ENCODE data around the gene MITF.
A peak's percentile ranks its signal among the peaks of the same experiment; 100 is the strongest.
"Not testable (repeated sequence)": the region's sequence is repeated elsewhere in the genome, so short reads cannot be mapped to it uniquely, and the experiment has no call there.

MITF gene

DNA sequence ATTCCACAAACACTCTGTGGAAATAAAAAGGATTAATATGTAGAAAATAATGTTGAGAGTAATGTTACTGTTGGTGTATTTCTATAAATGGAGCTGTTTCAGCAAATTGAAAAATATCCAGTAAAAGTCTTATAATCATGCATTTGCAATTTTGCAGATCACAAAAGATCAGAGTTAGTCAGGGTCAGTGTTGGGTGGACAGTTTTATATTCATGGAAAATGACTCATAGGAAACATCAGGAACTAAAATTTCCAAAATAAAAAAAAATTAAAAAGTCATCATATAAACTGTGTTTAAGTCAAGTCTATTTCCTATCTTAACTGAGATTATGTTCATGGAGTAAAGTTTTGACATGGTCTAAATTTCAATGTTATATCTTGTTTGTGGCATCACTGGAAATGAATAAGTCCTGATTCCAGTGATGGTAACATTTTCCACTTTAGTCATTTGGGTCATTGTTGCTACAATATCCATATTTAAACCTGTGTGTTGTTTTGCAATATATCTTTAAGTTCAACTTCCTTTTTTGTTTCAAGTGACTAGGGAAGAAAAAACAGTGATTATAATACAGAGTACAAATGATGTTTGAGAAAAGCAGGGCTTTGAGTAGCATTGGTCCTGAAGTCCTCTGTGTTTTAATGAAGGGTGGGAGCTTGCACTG lies 37.8 kb downstream of the MITF start:
- Histone ChIP-seq H3K4me2 (ENCODE audit: low read length) (no peak overlapping the region), H3K9ac (ENCODE audit: low read depth, low read length) (no peak overlapping the region), H3K4me3 (ENCODE audit: low read length) (no peak overlapping the region), H3K36me3 (ENCODE audit: insufficient read depth, low read length) (no peaks in the 10 kb centered on the region), H3K9me3 (replicated peaks; ENCODE audit: low read length) (no peaks in the 10 kb centered on the region), H3K4me1 (ENCODE audit: control insufficient read depth, insufficient read depth, low read length) (peaks cover 14% of the 10 kb centered on the region), H3K27me3 (ENCODE audit: control insufficient read depth, insufficient read depth, low read length) (no peaks in the 10 kb centered on the region)

DNA sequence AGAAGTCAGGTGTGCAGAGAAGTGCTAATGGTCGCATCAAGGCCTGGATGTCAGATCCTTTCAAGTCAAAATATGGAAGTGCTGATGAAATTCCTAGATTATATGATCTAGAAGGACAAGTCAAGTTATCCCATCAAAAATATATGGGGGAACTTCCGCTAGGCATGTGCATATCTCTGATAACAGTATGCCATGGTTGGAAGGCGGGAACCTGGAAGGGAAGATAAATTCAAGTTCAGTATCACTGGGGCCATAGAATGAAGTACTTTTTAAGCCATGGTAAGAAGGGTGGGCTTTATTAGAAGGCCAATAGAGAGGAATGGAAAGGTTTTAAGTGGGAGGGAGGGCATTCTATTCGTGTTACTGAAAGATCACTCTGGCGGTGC lies 38.3 kb downstream of the MITF start:
- H3K4me1 ChIP-seq (ENCODE audit: control insufficient read depth, insufficient read depth, low read length): peaks cover 14% of the 10 kb centered on the region
- H3K9me3 ChIP-seq (replicated peaks; ENCODE audit: low read length): no peaks in the 10 kb centered on the region

DNA sequence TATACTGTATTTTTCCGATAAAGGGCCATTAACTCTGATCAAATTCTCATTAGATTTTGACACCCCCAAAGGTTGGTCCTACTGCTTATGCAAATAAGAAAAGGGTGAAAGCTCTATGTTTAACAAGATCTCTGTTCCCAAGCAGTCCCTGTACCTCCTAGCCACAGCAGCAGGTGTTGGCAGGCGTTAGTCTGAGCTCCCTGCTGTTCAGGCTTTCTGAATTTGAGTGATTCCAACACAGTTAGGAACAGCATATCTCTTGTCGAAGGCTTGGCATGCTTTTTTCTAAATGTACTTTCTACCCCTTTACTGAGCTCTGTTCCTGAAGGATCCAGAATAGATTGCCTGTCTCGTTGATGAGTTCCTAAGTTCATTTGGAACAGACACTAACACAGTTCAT lies 42.3 kb downstream of the MITF start:
- no peaks in the 10 kb centered on the region for H3K9me3 ChIP-seq (replicated peaks; ENCODE audit: low read length)
- no peak overlapping the region for H3K9ac ChIP-seq (ENCODE audit: low read depth, low read length)
- no peak overlapping the region for H3K4me3 ChIP-seq (ENCODE audit: low read length)
- H3K27me3 ChIP-seq (ENCODE audit: control insufficient read depth, insufficient read depth, low read length): no peaks in the 10 kb centered on the region
- no peaks in the 10 kb centered on the region for H3K36me3 ChIP-seq (ENCODE audit: insufficient read depth, low read length)
- H3K4me2 ChIP-seq (ENCODE audit: low read length): no peak overlapping the region
- peaks cover 34% of the 10 kb centered on the region for H3K4me1 ChIP-seq (ENCODE audit: control insufficient read depth, insufficient read depth, low read length)

More for the DNA sequence above, 38.3 kb downstream of the MITF start:
- Histone ChIP-seq H3K4me2 (ENCODE audit: low read length) (no peak overlapping the region), H3K9ac (ENCODE audit: low read depth, low read length) (no peak overlapping the region), H3K4me3 (ENCODE audit: low read length) (no peak overlapping the region), H3K27me3 (ENCODE audit: control insufficient read depth, insufficient read depth, low read length) (no peaks in the 10 kb centered on the region), H3K36me3 (ENCODE audit: insufficient read depth, low read length) (no peaks in the 10 kb centered on the region)

DNA sequence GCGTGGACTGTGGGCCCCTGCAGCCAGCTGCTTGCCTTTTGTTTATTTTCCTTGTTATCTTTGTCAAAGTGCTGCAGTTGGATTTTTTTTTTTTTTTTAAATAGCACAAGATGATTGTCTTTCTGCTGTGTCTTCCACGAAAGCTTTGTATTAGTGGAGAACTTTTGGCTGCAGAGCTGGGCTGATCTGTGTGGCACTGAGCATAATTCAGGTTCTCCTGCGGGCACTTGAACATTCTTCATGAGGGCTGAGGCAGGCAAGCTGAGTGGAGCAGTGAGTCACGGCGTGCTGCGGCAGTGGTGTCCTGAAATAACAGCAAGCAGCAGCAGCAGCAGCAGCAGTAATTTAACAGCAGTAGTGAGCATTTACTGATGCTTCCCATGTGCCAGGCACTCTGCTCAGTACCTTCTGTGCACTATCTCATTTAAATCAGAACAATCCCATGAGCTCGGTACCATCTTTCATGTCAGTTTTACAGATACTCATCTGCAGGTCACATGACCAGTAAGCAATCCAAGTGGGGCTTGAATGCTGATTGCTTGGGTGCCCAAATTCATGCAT lies 45.8 kb downstream of the MITF start:
- peak overlapping the region; percentile 16 for H3K4me3 ChIP-seq (ENCODE audit: low read length)
- peak overlapping the region; percentile 55 for H3K4me2 ChIP-seq (ENCODE audit: low read length)
- H3K4me1 ChIP-seq (ENCODE audit: control insufficient read depth, insufficient read depth, low read length): peaks cover 37% of the 10 kb centered on the region
- no peaks in the 10 kb centered on the region for H3K36me3 ChIP-seq (ENCODE audit: insufficient read depth, low read length)
- peak overlapping the region; percentile 32 for H3K9ac ChIP-seq (ENCODE audit: low read depth, low read length)
- H3K27me3 ChIP-seq (ENCODE audit: control insufficient read depth, insufficient read depth, low read length): no peaks in the 10 kb centered on the region
- no peaks in the 10 kb centered on the region for H3K9me3 ChIP-seq (replicated peaks; ENCODE audit: low read length)

DNA sequence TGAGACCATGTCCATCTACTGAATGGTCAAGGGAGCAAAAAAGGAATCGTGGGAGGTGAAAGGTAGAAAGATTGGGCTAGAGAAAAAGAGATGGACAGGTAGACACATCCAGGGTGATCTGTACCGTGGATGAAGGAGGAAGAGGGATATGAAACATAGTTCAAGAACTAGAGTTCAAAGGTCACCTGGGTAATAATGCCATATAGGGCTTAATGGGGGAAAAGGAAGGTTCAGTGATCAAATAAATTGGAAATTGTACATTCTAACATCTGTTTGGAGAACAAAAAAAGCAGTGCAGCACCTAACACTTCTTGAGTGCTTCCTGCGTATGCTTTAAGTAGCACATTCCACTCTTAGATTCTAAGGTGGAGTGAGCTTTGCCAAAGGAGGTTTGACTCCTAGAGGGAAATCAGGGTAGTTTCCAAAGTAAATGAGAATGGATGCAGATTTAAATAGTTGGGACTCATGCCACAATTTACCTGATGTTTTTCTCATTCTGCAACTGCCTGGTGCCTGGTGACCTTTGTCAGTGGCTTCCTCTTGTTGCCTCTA lies 46.6 kb downstream of the MITF start:
- no peak overlapping the region for H3K9ac ChIP-seq (ENCODE audit: low read depth, low read length)
- peaks cover 43% of the 10 kb centered on the region for H3K4me1 ChIP-seq (ENCODE audit: control insufficient read depth, insufficient read depth, low read length)
- H3K9me3 ChIP-seq (replicated peaks; ENCODE audit: low read length): no peaks in the 10 kb centered on the region
- no peaks in the 10 kb centered on the region for H3K36me3 ChIP-seq (ENCODE audit: insufficient read depth, low read length)
- no peak overlapping the region for H3K4me3 ChIP-seq (ENCODE audit: low read length)
- no peaks in the 10 kb centered on the region for H3K27me3 ChIP-seq (ENCODE audit: control insufficient read depth, insufficient read depth, low read length)
- peak overlapping the region; percentile 47 for H3K4me2 ChIP-seq (ENCODE audit: low read length)

DNA sequence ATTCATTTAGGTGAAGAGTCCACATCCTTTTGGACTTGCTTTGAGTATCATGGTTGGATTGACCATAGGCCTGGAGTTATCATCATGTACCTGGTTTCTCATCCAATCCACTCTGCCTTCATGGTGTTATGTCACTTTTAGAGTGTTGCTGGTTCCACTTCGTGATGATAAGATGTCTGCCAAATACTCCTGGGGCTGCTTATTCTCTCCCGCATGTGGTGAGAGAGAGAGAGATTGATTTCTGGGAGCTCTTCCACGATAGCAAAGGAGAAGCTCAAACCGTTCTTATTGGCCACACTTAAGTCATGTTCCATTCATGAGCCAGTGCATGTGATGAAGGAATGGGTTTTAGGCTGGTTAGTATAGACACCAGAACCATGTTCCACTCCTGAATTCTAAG lies 47.6 kb downstream of the MITF start:
- no peaks in the 10 kb centered on the region for H3K36me3 ChIP-seq (ENCODE audit: insufficient read depth, low read length)
- peaks cover 52% of the 10 kb centered on the region for H3K4me1 ChIP-seq (ENCODE audit: control insufficient read depth, insufficient read depth, low read length)
- H3K27me3 ChIP-seq (ENCODE audit: control insufficient read depth, insufficient read depth, low read length): no peaks in the 10 kb centered on the region
- H3K4me3 ChIP-seq (ENCODE audit: low read length): no peak overlapping the region
- H3K9ac ChIP-seq (ENCODE audit: low read depth, low read length): peak overlapping the region; percentile 46
- no peaks in the 10 kb centered on the region for H3K9me3 ChIP-seq (replicated peaks; ENCODE audit: low read length)
- H3K4me2 ChIP-seq (ENCODE audit: low read length): peak overlapping the region; percentile 76

DNA sequence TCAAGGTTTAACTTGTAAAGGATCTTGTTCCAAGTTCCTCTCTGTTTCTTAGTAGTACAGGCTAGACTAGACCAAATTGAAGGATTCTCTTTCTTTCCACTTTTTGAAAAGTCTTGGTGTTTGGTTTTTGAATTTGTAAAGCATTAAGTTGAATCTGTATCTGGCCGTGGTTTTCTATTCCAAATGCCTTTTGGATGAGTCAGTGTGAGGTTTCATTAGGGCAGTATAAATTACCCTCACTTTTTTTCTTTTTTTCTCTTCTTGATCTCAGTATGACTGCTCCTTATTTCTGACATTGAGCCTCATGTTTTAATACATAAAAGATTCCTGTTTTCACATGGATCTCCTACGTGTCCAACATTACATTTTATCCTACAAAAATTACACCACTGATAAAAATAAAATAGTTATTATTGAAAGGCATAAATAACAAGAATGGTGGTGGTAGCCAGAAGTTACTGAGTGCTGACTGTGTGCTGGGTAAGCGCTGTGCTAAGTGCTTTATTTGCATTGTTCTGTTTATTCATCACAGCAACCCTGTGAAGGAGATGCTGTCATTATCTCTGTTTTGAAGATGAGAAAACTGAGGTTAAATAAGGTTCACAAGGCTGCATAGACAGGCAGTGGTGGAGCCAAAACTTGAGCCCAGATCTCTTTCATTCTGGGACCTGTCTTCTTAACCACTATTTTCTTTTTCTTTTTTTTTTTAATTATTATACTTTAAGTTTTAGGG lies 48.3 kb downstream of the MITF start:
- H3K36me3 ChIP-seq (ENCODE audit: insufficient read depth, low read length): no peaks in the 10 kb centered on the region
- no peaks in the 10 kb centered on the region for H3K9me3 ChIP-seq (replicated peaks; ENCODE audit: low read length)
- H3K4me3 ChIP-seq (ENCODE audit: low read length): peak overlapping the region; percentile 42
- no peaks in the 10 kb centered on the region for H3K27me3 ChIP-seq (ENCODE audit: control insufficient read depth, insufficient read depth, low read length)
- H3K9ac ChIP-seq (ENCODE audit: low read depth, low read length): peak overlapping the region; percentile 46
- H3K4me2 ChIP-seq (ENCODE audit: low read length): peak overlapping the region; percentile 76
- peaks cover 54% of the 10 kb centered on the region for H3K4me1 ChIP-seq (ENCODE audit: control insufficient read depth, insufficient read depth, low read length)

DNA sequence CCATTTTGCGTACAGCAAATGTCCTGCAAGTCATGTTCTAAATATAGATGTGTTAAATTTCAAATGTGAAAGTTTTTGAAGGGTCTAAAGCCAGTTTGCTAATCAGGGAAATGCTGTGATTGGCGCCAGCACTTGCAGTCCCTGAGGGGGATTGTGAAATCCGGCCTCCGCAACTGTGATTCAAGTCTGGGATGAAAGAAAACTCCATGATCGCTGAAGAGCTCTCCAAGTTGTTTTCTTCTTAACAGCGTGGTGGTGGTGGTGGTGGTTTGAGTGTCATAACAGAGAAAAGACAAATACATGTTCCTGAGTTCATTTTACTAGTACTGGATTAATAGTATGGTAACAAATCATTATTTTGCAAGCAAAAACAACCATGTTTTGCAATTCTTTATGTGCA lies 51.8 kb downstream of the MITF start:
- H3K9ac ChIP-seq (ENCODE audit: low read depth, low read length): peak overlapping the region; percentile 45
- peak overlapping the region; percentile 68 for H3K4me2 ChIP-seq (ENCODE audit: low read length)
- peak overlapping the region; percentile 32 for H3K4me3 ChIP-seq (ENCODE audit: low read length)

DNA sequence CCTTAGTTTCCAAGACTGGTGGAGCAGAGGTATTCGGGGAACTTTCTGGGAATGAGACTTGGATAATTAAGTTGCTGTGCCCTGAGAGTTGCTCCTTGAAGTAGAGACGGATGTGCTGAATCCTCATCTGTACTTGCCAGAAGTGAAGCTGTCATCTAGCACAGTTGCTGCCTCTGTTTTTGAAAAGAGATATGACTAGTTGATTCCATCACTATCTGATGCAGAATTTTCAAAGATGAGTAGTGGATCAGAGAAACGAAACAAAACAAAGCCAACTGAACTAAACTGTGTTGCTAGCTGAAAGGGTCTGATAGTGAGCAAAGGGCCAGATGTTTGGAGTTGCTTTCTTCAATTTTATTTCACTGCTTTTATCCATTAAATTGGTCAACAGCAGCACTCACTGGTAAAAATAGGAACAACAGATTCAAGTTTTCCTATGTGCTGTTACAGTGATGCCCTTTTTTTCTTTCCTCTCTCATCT lies 52.7 kb downstream of the MITF start:
- Histone ChIP-seq H3K36me3 (ENCODE audit: insufficient read depth, low read length) (no peaks in the 10 kb centered on the region), H3K4me1 (ENCODE audit: control insufficient read depth, insufficient read depth, low read length) (peaks cover 26% of the 10 kb centered on the region), H3K9me3 (replicated peaks; ENCODE audit: low read length) (no peaks in the 10 kb centered on the region), H3K9ac (ENCODE audit: low read depth, low read length) (peak overlapping the region; percentile 2), H3K27me3 (ENCODE audit: control insufficient read depth, insufficient read depth, low read length) (no peaks in the 10 kb centered on the region), H3K4me3 (ENCODE audit: low read length) (no peak overlapping the region), H3K4me2 (ENCODE audit: low read length) (peak overlapping the region; percentile 68)

More for the DNA sequence above, 51.8 kb downstream of the MITF start:
- no peaks in the 10 kb centered on the region for H3K9me3 ChIP-seq (replicated peaks; ENCODE audit: low read length)
- no peaks in the 10 kb centered on the region for H3K27me3 ChIP-seq (ENCODE audit: control insufficient read depth, insufficient read depth, low read length)
- no peaks in the 10 kb centered on the region for H3K36me3 ChIP-seq (ENCODE audit: insufficient read depth, low read length)
- peaks cover 32% of the 10 kb centered on the region for H3K4me1 ChIP-seq (ENCODE audit: control insufficient read depth, insufficient read depth, low read length)

DNA sequence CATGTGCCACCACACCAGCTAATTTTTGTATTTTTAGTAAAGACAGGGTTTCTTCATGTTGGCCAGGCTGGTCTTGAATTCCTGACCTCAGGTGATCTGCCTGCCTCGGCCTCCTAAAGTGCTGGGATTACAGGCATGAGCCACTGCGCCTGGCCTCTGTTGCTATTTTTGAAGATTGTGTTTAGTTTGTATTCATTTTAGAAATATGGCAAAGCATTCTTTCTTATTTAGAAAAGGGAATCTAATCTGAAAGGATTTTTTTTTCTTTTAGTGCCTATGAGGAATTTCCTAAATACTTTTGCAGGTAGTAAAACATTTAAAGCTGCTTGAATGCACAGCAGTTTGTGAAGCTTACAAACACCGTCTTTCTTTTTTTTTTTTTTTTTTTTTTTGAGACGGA lies 56.9 kb downstream of the MITF start:
- not testable (repeated sequence) for H3K9me3 ChIP-seq (replicated peaks; ENCODE audit: low read length); H3K9ac ChIP-seq (ENCODE audit: low read depth, low read length); H3K36me3 ChIP-seq (ENCODE audit: insufficient read depth, low read length); H3K4me3 ChIP-seq (ENCODE audit: low read length); H3K27me3 ChIP-seq (ENCODE audit: control insufficient read depth, insufficient read depth, low read length); H3K4me1 ChIP-seq (ENCODE audit: control insufficient read depth, insufficient read depth, low read length); H3K4me2 ChIP-seq (ENCODE audit: low read length)

DNA sequence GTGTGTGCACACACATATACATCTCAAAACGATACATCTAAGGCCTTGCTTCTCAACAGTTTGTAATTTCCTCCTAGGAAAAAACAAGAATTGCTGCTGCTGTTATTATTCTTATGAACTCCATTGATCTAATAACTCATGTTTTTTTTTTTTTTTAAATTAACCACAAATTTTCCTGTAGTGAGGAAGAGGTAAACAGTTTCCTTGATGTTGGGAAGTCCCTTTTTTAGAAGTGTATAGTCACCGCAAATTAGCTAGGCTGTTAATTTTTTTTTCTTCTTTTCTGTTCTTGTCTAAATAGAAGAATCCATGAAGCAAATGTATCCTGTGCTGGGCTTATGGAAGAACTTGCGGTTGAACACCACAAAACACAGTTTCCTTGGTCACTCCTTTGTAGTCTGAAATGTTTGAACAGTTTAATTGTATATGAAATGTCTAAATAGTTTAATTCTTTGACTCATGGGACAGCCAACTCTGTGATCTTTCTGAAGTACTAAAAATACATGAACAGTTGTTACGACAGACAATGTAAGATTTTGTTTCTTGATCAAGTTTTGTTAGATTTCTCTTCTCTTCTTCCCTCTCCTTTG lies 64.5 kb downstream of the MITF start:
- H3K4me2 ChIP-seq (ENCODE audit: low read length): no peak overlapping the region
- no peaks in the 10 kb centered on the region for H3K27me3 ChIP-seq (ENCODE audit: control insufficient read depth, insufficient read depth, low read length)
- peaks cover 11% of the 10 kb centered on the region for H3K4me1 ChIP-seq (ENCODE audit: control insufficient read depth, insufficient read depth, low read length)
- H3K9me3 ChIP-seq (replicated peaks; ENCODE audit: low read length): no peaks in the 10 kb centered on the region
- H3K4me3 ChIP-seq (ENCODE audit: low read length): no peak overlapping the region
- no peaks in the 10 kb centered on the region for H3K36me3 ChIP-seq (ENCODE audit: insufficient read depth, low read length)
- H3K9ac ChIP-seq (ENCODE audit: low read depth, low read length): no peak overlapping the region

Measured in skeletal muscle satellite cell (primary cell).